A549 (cell line): ENCODE data around the gene NDUFS4.

ENCODE experiments used
- CTCF ChIP-seq: fragments of >200 bp; sonication (Bioruptor Twin); formaldehyde crosslinking; IDR thresholded peaks from 3 replicates; pipeline ENCODE4 v1.5.1; 2016
- HDAC2 ChIP-seq: fragments of 200-600 bp; sonication (generic); IDR thresholded peaks from 2 replicates; pipeline ENCODE4 v1.6.1; 2016
- POLR2A ChIP-seq: IDR thresholded peaks from 2 replicates; pipeline ENCODE4 v1.6.1; 2012; ENCODE audit warnings: mild to moderate bottlenecking, low read length
- POLR2AphosphoS2 ChIP-seq: conservative IDR thresholded peaks from 2 replicates; pipeline ENCODE4 v1.6.1; 2012; ENCODE audit warnings: low read length, improper control_type of control experiment, inconsistent platforms
- ZFP36 ChIP-seq: fragments of 450-650 bp; IDR thresholded peaks from 2 replicates; pipeline ENCODE4 v1.6.1; 2014; ENCODE audit warnings: borderline replicate concordance; ENCODE audit not compliant: partially characterized antibody
- TF ChIP-seq, protein P1 (sequence below): fragments of 150-350 bp; IDR thresholded peaks from 2 replicates; pipeline ENCODE4 v1.6.1; 2014; ENCODE audit warnings: low read depth, mild to moderate bottlenecking, low read length

DNA sequence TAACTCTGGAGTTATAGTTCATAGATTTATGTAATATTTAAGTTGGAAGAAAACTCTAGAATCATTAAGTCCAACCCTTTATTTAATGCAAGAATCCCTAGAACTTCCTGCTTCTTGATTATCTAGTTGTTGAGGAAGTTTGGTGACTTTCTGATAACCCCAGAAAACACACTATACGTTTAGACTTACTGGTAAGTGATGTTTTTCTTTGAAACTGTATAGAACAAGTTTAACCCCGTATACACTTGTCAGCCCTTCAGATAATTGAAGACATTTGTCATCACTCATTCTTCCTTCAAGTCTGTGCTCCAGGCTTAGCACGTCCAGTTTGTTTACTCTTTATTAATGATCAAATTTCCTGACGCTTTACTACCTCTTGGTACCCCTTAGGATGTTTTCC lies 9.0 kb downstream of the NDUFS4 start:
- TF ChIP-seq CTCF (no peak), HDAC2 (no peak), POLR2AphosphoS2 (no peak), ZFP36 (no peak), POLR2A (no peak)
- TF ChIP-seq, protein P1, sequence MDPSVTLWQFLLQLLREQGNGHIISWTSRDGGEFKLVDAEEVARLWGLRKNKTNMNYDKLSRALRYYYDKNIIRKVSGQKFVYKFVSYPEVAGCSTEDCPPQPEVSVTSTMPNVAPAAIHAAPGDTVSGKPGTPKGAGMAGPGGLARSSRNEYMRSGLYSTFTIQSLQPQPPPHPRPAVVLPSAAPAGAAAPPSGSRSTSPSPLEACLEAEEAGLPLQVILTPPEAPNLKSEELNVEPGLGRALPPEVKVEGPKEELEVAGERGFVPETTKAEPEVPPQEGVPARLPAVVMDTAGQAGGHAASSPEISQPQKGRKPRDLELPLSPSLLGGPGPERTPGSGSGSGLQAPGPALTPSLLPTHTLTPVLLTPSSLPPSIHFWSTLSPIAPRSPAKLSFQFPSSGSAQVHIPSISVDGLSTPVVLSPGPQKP, result no peak
